HCT116 (cell line): ENCODE results near the gene AP5Z1. TPM values are rescaled to one million over a fixed set of nuclear protein-coding genes. Genes with fewer than 3 reads are reported as not detected.

ENCODE experiments used
- ATAC-seq: fragments of 200-7000 bp; cut with Tn5 transposase; 2 replicates; pipeline ENCODE4 v1.9.1; 2020; ENCODE audit warnings: mild to moderate bottlenecking, moderate library complexity
- BruUV-seq: library from RNA; stranded (reverse); fragments of 400-500 nt; replicated peaks from 2 replicates; lab custom pipeline; 2021; lab: Mats Ljungman, UMichigan
- CTCF ChIA-PET: fragments of 300-600 bp; sonication (Branson Sonifier 250); formaldehyde crosslinking; loops from one replicate; lab custom pipeline; 2021; ENCODE audit warnings: antibody characterized with exemption; lab: Charles Lee
- POLR2A ChIA-PET: fragments of 300-600, 350-600 bp; sonication (Branson Sonifier 250); formaldehyde crosslinking; loops from one replicate; lab custom pipeline; 2021; ENCODE audit warnings: antibody characterized with exemption; lab: Charles Lee
- RAD21 ChIA-PET, 2 experiments: fragments of 300-600 bp; sonication (Branson Sonifier 250); formaldehyde crosslinking; loops; one replicate each; lab custom pipeline; 2023; ENCODE audit warnings: low total read pairs in 2 of 2; ENCODE audit not compliant: uncharacterized antibody in 2 of 2, unreplicated experiment in 2 of 2, low non-redundant PET in 1 of 2; lab: Charles Lee
- DNase-seq: peaks from one replicate; pipeline ENCODE4 v3.0.0-alpha.2; 2010; ENCODE audit warnings: low read depth, low spot score
- H2AFZ ChIP-seq: fragments of 200-600 bp; shearing (Covaris generic), sonication (generic); 2 replicates; pipeline ENCODE4 v1.6.1; 2017; ENCODE audit warnings: low read depth, mixed run types, mixed read lengths, antibody characterized with exemption, low read length; ENCODE audit not compliant: poor library complexity, severe bottlenecking
- H3K27ac ChIP-seq: 2 replicates; pipeline ENCODE4 v1.5.1; 2012; ENCODE audit warnings: low read depth, low read length
- H3K27me3 ChIP-seq: fragments of 200-600 bp; sonication (generic); 2 replicates; pipeline ENCODE4 v1.6.1; 2016; ENCODE audit warnings: mixed run types, low read length, mixed read lengths; ENCODE audit not compliant: insufficient read depth
- H3K36me3 ChIP-seq, 2 experiments: fragments of 200-500 bp in 1 of 2; fragments of 200-600 bp in 1 of 2; sonication (Bioruptor generic) in 1 of 2; sonication (generic) in 1 of 2; 2 replicates each; pipeline versions ENCODE4 v1.5.1 to v1.6.1; 2014 to 2016; ENCODE audit warnings: low read length in 2 of 2, inconsistent platforms in 1 of 2, mixed read lengths in 1 of 2, mixed run types in 1 of 2; ENCODE audit not compliant: insufficient read depth in 2 of 2, control insufficient read depth in 1 of 2
- H3K4me1 ChIP-seq, 2 experiments: fragments of 200-600 bp in 1 of 2; sonication (generic) in 1 of 2; 2 replicates each; pipeline versions ENCODE4 v1.5.1 to v1.6.1; 2012 to 2017; ENCODE audit warnings: low read length in 2 of 2, inconsistent platforms in 1 of 2, mild to moderate bottlenecking in 1 of 2, mixed read lengths in 1 of 2, mixed run types in 1 of 2, moderate library complexity in 1 of 2; ENCODE audit not compliant: insufficient read depth in 2 of 2, control insufficient read depth in 1 of 2
- H3K4me2 ChIP-seq: fragments of 200-600 bp; sonication (generic); 2 replicates; pipeline ENCODE4 v1.6.1; 2017; ENCODE audit warnings: mixed run types, low read length, mixed read lengths
- H3K4me3 ChIP-seq, 2 experiments: fragments of 200-600 bp in 1 of 2; sonication (generic) in 1 of 2; replicated peaks in 1 of 2; 2 replicates each; pipeline ENCODE4 v1.5.1; 2011 to 2016; ENCODE audit warnings: low read length in 2 of 2, control low read depth in 1 of 2, low read depth in 1 of 2, mild to moderate bottlenecking in 1 of 2, mixed read lengths in 1 of 2, mixed run types in 1 of 2
- H3K79me2 ChIP-seq: fragments of 200-600 bp; sonication (generic); 2 replicates; pipeline ENCODE4 v1.6.1; 2017; ENCODE audit warnings: mild to moderate bottlenecking, mixed run types, low read length, moderate library complexity, mixed read lengths; ENCODE audit not compliant: insufficient read depth
- H3K9ac ChIP-seq: fragments of 200-600 bp; sonication (generic); 2 replicates; pipeline ENCODE4 v1.6.1; 2016; ENCODE audit warnings: low read length, mixed read lengths
- H3K9me2 ChIP-seq: fragments of 200-600 bp; sonication (generic), shearing (Covaris generic); 2 replicates; pipeline ENCODE4 v1.6.1; 2017; ENCODE audit warnings: mixed run types, mild to moderate bottlenecking, moderate library complexity; ENCODE audit not compliant: insufficient read depth
- H3K9me3 ChIP-seq, 2 experiments: fragments of 200-500 bp in 1 of 2; fragments of 200-600 bp in 1 of 2; sonication (Bioruptor generic) in 1 of 2; sonication (generic) in 1 of 2; 2 replicates each; pipeline ENCODE4 v1.6.1; 2014 to 2017; ENCODE audit warnings: low read length in 2 of 2, mixed read lengths in 2 of 2, inconsistent platforms in 1 of 2, low read depth in 1 of 2, mild to moderate bottlenecking in 1 of 2, mixed run types in 1 of 2, moderate library complexity in 1 of 2; ENCODE audit not compliant: control insufficient read depth in 1 of 2, insufficient read depth in 1 of 2
- H4K20me1 ChIP-seq: fragments of 200-600 bp; sonication (generic), shearing (Covaris generic); 2 replicates; pipeline ENCODE4 v1.6.1; 2017; ENCODE audit warnings: mixed run types, mild to moderate bottlenecking, moderate library complexity; ENCODE audit not compliant: insufficient read depth
- CTCF ChIP-seq, 3 experiments: fragments of 200-600 bp in 1 of 3; sonication (generic) in 1 of 3; IDR thresholded peaks in 2 of 3; conservative IDR thresholded peaks in 1 of 3; 2 replicates each; pipeline ENCODE4 v1.5.1; 2012 to 2017; ENCODE audit warnings: low read depth in 2 of 3, low read length in 2 of 3, antibody characterized with exemption in 1 of 3, borderline replicate concordance in 1 of 3, control low read depth in 1 of 3, mild to moderate bottlenecking in 1 of 3, mixed read lengths in 1 of 3, mixed run types in 1 of 3, moderate library complexity in 1 of 3; ENCODE audit not compliant: insufficient read depth in 1 of 3
- ZBTB33 ChIP-seq: IDR thresholded peaks from 2 replicates; pipeline ENCODE4 v1.6.1; 2011; ENCODE audit warnings: mild to moderate bottlenecking, low read length, moderate library complexity; ENCODE audit not compliant: insufficient replicate concordance; ENCODE audit errors: extremely low read depth
- ZFX ChIP-seq: fragments of 450-650 bp; IDR thresholded peaks from 2 replicates; pipeline ENCODE4 v1.6.1; 2017
- intact Hi-C: fragments of 100-400 bp; cut with micrococcal nuclease; formaldehyde crosslinking; loops from 2 replicates; pipeline ENCODE4 v1.10.0; 2022
- total RNA-seq: library from RNA; stranded (reverse); gene quantifications from one replicate; pipeline ENCODE4 v1.2.1, GENCODE V29; 2021; ENCODE audit not compliant: unreplicated experiment

Gene AP5Z1
- total RNA-seq, 1 experiment from 2014 or later, result 23.2 TPM

GRCh38 chr7:4774658-4775249 lies 669 bp upstream of the AP5Z1 start:
- intact Hi-C loops, result no loop called here
- H3K27me3 ChIP-seq, result no peaks in the 10 kb centered on the region
- peaks cover 27% of the 10 kb centered on the region for H3K79me2 ChIP-seq
- ATAC-seq, result peak; percentile 52
- ChIA-PET POLR2A (interaction anchor here (1.0 kb wide), 1 partner anchor 11 kb away, joined by 3 read pairs; no protein-coding TSS in a partner anchor), RAD21 (interaction anchor here in 1 of 2 experiments (0.6 kb wide), 1 partner anchor 310 kb away, joined by 5 read pairs; no protein-coding TSS in a partner anchor), CTCF (interaction anchor here (1.0 to 1.3 kb wide), 3 partner anchors 17 to 55 kb away, joined by 3 to 4 read pairs (median 4); no protein-coding TSS in a partner anchor)
- TF ChIP-seq ZBTB33, result peak; percentile 53
- TF ChIP-seq ZFX, result peak; percentile 22; the same call in 1 of the 2 replicates
- no peak for TF ChIP-seq CTCF (IDR thresholded peaks at IDR 0.05 in 2 of 3, conservative IDR thresholded peaks at IDR 0.05 in 1 of 3; ENCODE audit: borderline replicate concordance in 1 of 3, insufficient read depth in 1 of 3, low read depth in 2 of 3, low read length in 2 of 3)
- no peaks in the 10 kb centered on the region; a peak in 1 of 4 replicates for H3K36me3 ChIP-seq
- H2AFZ ChIP-seq, result no peak overlapping the region
- H3K4me1 ChIP-seq, result peaks cover 5 to 16% of the 10 kb centered on the region in 2 experiments; a peak in 3 of 4 replicates
- no peaks in the 10 kb centered on the region for H3K9me3 ChIP-seq
- peak overlapping the region; percentile 63 for H3K27ac ChIP-seq
- H4K20me1 ChIP-seq, result no peaks in the 10 kb centered on the region
- TSS peak; percentile 94 for BruUV-seq
- H3K9ac ChIP-seq, result peak overlapping the region; percentile 89
- peak overlapping the region; percentile 88 for H3K4me2 ChIP-seq
- peak; percentile 18 for DNase-seq
- no peaks in the 10 kb centered on the region for H3K9me2 ChIP-seq
- peak overlapping the region; percentile 97 to 100 for H3K4me3 ChIP-seq
